H1 (cell line): Measurements from ENCODE around the gene SLC8A3.

ENCODE experiments used
- CTCF ChIP-seq, 3 experiments: IDR thresholded peaks; 1 replicate in 2 of 3; 2 replicates in 1 of 3; pipeline versions ENCODE4 v1.5.1 to v1.6.1; 2011; ENCODE audit warnings: low read length in 3 of 3, mild to moderate bottlenecking in 3 of 3, inconsistent platforms in 2 of 3, low read depth in 1 of 3, moderate library complexity in 1 of 3; ENCODE audit not compliant: insufficient read depth in 1 of 3; ENCODE audit errors: control extremely low read depth in 1 of 3
- EZH2 ChIP-seq: fragments of 200-600 bp; sonication (generic); IDR thresholded peaks from 2 replicates; pipeline ENCODE4 v1.7.1; 2012; ENCODE audit warnings: low read depth, mild to moderate bottlenecking, moderate library complexity, low read length, inconsistent platforms; ENCODE audit not compliant: severe bottlenecking
- HDAC2 ChIP-seq, 2 experiments: fragments of 300-600 bp in 1 of 2; sonication (generic) in 1 of 2; IDR thresholded peaks; 2 replicates each; pipeline ENCODE4 v1.6.1; 2011 to 2012; ENCODE audit warnings: low read depth in 2 of 2, low read length in 2 of 2, mild to moderate bottlenecking in 2 of 2, moderate library complexity in 2 of 2, borderline replicate concordance in 1 of 2, inconsistent platforms in 1 of 2
- MAFK ChIP-seq: IDR thresholded peaks from 2 replicates; pipeline ENCODE4 v1.6.1; 2012; ENCODE audit warnings: low read depth, mild to moderate bottlenecking, improper control_type of control experiment, low read length
- POLR2A ChIP-seq, 2 experiments: IDR thresholded peaks; 1 replicate in 1 of 2; 2 replicates in 1 of 2; pipeline ENCODE4 v1.6.1; 2011; ENCODE audit warnings: low read depth in 2 of 2, low read length in 2 of 2, mild to moderate bottlenecking in 2 of 2; ENCODE audit errors: control extremely low read depth in 1 of 2
- POLR2AphosphoS5 ChIP-seq: IDR thresholded peaks from 2 replicates; pipeline ENCODE4 v1.6.1; 2011; ENCODE audit warnings: low read depth, low read length
- RAD21 ChIP-seq, 2 experiments: IDR thresholded peaks in 1 of 2; conservative IDR thresholded peaks in 1 of 2; 2 replicates each; pipeline ENCODE4 v1.6.1; 2011; ENCODE audit warnings: low read depth in 2 of 2, low read length in 2 of 2, improper control_type of control experiment in 1 of 2, inconsistent platforms in 1 of 2, mild to moderate bottlenecking in 1 of 2, moderate library complexity in 1 of 2
- YY1 ChIP-seq: IDR thresholded peaks from 2 replicates; pipeline ENCODE4 v1.6.1; 2011; ENCODE audit warnings: low read depth, mild to moderate bottlenecking, low read length

GRCh38 chr14:70008284-70009262 is 180.2 kb downstream of the SLC8A3 start:
- TF ChIP-seq POLR2AphosphoS5 (no peak), POLR2A (IDR thresholded peaks at IDR 0.05; ENCODE audit: control extremely low read depth in 1 of 2, low read depth in 2 of 2, low read length in 2 of 2) (no peak), CTCF (IDR thresholded peaks at IDR 0.05; ENCODE audit: control extremely low read depth in 1 of 3, insufficient read depth in 1 of 3, low read depth in 1 of 3, low read length in 3 of 3) (no peak), RAD21 (IDR thresholded peaks at IDR 0.05 in 1 of 2, conservative IDR thresholded peaks at IDR 0.05 in 1 of 2; ENCODE audit: low read depth in 2 of 2, low read length in 2 of 2) (no peak), HDAC2 (IDR thresholded peaks at IDR 0.05; ENCODE audit: borderline replicate concordance in 1 of 2, low read depth in 2 of 2, low read length in 2 of 2) (no peak), MAFK (no peak), EZH2 (no peak), YY1 (no peak)
